Measurements from ENCODE around the gene SALL4.

- TF ChIP-seq CTCF (conservative IDR thresholded peaks at IDR 0.05; ENCODE audit: low read depth, low read length) (peak; percentile 47), EZH2 (IDR thresholded peaks at IDR 0.05; ENCODE audit: borderline replicate concordance, low read depth, low read length, poor library complexity, severe bottlenecking) (no peak)
Observed at GRCh38 chr20:51766994-51767866, 35.1 kb downstream of the SALL4 start.
